ENCODE results near the gene ACTR2. TPM values are rescaled to one million over a fixed set of nuclear protein-coding genes. Genes with fewer than 3 reads are reported as not detected.

The ACTR2 gene
- total RNA-seq, 1 donor from 2014 or later = 285 TPM

- Mint-ChIP-seq H3K4me3 (no peak overlapping the region), H3K27me3 (ENCODE audit: insufficient read depth) (no peaks in the 10 kb centered on the region), H3K27ac (no peak overlapping the region), H3K4me1 (ENCODE audit: low read depth) (peaks cover 13% of the 10 kb centered on the region), H3K36me3 (ENCODE audit: low read depth) (peaks cover 22% of the 10 kb centered on the region), H3K9me3 (no peaks in the 10 kb centered on the region)
- intact Hi-C loops (cut with micrococcal nuclease) = no loop called here
- no peak for DNase-seq (ENCODE audit: low spot score)
These were observed 47.7 kb downstream of the ACTR2 start for GRCh38 chr2:65275141-65275915.

GRCh38 chr2:65276609-65277008, 49.0 kb downstream of the ACTR2 start:
- no peak overlapping the region for H3K27ac Mint-ChIP-seq
- H3K4me1 Mint-ChIP-seq (ENCODE audit: low read depth) = peaks cover 13% of the 10 kb centered on the region
- H3K9me3 Mint-ChIP-seq = no peaks in the 10 kb centered on the region
- no peak overlapping the region for H3K4me3 Mint-ChIP-seq
- H3K27me3 Mint-ChIP-seq (ENCODE audit: insufficient read depth) = no peaks in the 10 kb centered on the region
- DNase-seq (ENCODE audit: low spot score) = no peak
- peaks cover 19% of the 10 kb centered on the region for H3K36me3 Mint-ChIP-seq (ENCODE audit: low read depth)
- intact Hi-C loops (cut with micrococcal nuclease) = no loop called here

GRCh38 chr2:65277118-65277517, 49.5 kb downstream of the ACTR2 start:
- H3K27ac Mint-ChIP-seq = no peak overlapping the region
- intact Hi-C loops (cut with micrococcal nuclease) = no loop called here
- H3K4me3 Mint-ChIP-seq = no peak overlapping the region
- no peaks in the 10 kb centered on the region for H3K27me3 Mint-ChIP-seq (ENCODE audit: insufficient read depth)
- peaks cover 13% of the 10 kb centered on the region for H3K4me1 Mint-ChIP-seq (ENCODE audit: low read depth)
- H3K9me3 Mint-ChIP-seq = no peaks in the 10 kb centered on the region
- peaks cover 17% of the 10 kb centered on the region for H3K36me3 Mint-ChIP-seq (ENCODE audit: low read depth)
- DNase-seq (ENCODE audit: low spot score) = no peak

GRCh38 chr2:65277791-65278483, 50.3 kb downstream of the ACTR2 start:
- H3K4me3 Mint-ChIP-seq = no peak overlapping the region
- no peaks in the 10 kb centered on the region for H3K27me3 Mint-ChIP-seq (ENCODE audit: insufficient read depth)
- H3K36me3 Mint-ChIP-seq (ENCODE audit: low read depth) = peaks cover 10% of the 10 kb centered on the region
- H3K4me1 Mint-ChIP-seq (ENCODE audit: low read depth) = peaks cover 13% of the 10 kb centered on the region
- H3K27ac Mint-ChIP-seq = no peak overlapping the region
- intact Hi-C loops (cut with micrococcal nuclease) = no loop called here
- H3K9me3 Mint-ChIP-seq = no peaks in the 10 kb centered on the region
- no peak for DNase-seq (ENCODE audit: low spot score)

GRCh38 chr2:65278531-65278981, 50.9 kb downstream of the ACTR2 start:
- H3K4me3 Mint-ChIP-seq = no peak overlapping the region
- H3K27ac Mint-ChIP-seq = no peak overlapping the region
- no peaks in the 10 kb centered on the region for H3K27me3 Mint-ChIP-seq (ENCODE audit: insufficient read depth)
- peaks cover 13% of the 10 kb centered on the region for H3K4me1 Mint-ChIP-seq (ENCODE audit: low read depth)
- intact Hi-C loops (cut with micrococcal nuclease) = no loop called here
- no peaks in the 10 kb centered on the region for H3K9me3 Mint-ChIP-seq
- H3K36me3 Mint-ChIP-seq (ENCODE audit: low read depth) = peaks cover 10% of the 10 kb centered on the region
- DNase-seq (ENCODE audit: low spot score) = no peak

DNA sequence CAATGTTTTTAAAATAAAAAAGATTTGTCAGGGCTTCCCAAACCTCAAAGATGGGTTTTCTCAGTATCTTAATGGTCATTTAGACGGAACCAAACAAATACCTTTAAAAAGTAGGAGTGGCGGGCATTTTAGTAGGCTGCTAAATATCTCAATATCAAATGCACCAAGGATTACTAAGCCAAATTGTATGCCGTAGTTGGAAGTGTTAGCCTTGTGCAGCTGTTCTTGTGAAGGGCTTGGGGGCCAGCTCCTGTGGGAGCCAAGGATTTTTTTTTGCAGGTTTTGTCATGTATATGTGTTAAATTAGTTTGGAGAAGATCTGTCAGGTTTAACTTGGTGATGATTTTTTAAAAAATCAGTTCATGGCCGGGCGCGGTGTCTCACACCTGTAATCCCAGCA, 52.1 kb downstream of the ACTR2 start:
- Mint-ChIP-seq H3K27me3 (ENCODE audit: insufficient read depth) (peaks cover 3% of the 10 kb centered on the region), H3K9me3 (no peaks in the 10 kb centered on the region), H3K4me1 (ENCODE audit: low read depth) (peaks cover 13% of the 10 kb centered on the region), H3K4me3 (no peak overlapping the region), H3K36me3 (ENCODE audit: low read depth) (peaks cover 8% of the 10 kb centered on the region), H3K27ac (no peak overlapping the region)
- DNase-seq (ENCODE audit: low spot score) = no peak
- intact Hi-C loops (cut with micrococcal nuclease) = no loop called here

GRCh38 chr2:65281627-65282351, 54.2 kb downstream of the ACTR2 start:
- Mint-ChIP-seq H3K36me3 (ENCODE audit: low read depth) (no peaks in the 10 kb centered on the region), H3K4me3 (no peak overlapping the region), H3K9me3 (no peaks in the 10 kb centered on the region), H3K4me1 (ENCODE audit: low read depth) (peaks cover 13% of the 10 kb centered on the region), H3K27me3 (ENCODE audit: insufficient read depth) (peaks cover 8% of the 10 kb centered on the region), H3K27ac (no peak overlapping the region)
- no peak for DNase-seq (ENCODE audit: low spot score)
- intact Hi-C loops (cut with micrococcal nuclease) = no loop called here

GRCh38 chr2:65282477-65283053, 54.9 kb downstream of the ACTR2 start:
- Mint-ChIP-seq H3K4me3 (no peak overlapping the region), H3K4me1 (ENCODE audit: low read depth) (peaks cover 13% of the 10 kb centered on the region), H3K27me3 (ENCODE audit: insufficient read depth) (peaks cover 11% of the 10 kb centered on the region), H3K9me3 (no peaks in the 10 kb centered on the region), H3K27ac (no peak overlapping the region), H3K36me3 (ENCODE audit: low read depth) (no peaks in the 10 kb centered on the region)
- no peak for DNase-seq (ENCODE audit: low spot score)
- intact Hi-C loops (cut with micrococcal nuclease) = no loop called here

DNA sequence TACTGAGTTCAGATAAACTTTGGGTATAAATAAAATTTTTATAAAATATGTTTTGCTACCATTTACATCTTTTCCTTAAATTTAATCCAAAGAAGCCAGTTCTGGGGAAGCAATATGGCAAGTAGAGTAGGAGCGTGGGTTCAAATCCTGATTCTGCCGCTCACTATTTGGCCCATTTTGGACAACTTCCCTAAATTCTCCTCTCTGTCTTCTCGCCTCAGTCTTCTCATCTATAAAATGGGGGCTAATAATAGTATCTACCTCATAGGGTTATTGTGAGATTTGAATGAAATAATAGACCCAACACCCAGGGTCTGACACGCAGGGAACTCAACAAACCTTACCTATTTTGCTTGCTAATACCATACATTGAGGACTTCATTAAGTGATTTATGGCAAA, 59.7 kb downstream of the ACTR2 start:
- H3K36me3 Mint-ChIP-seq (ENCODE audit: low read depth) = no peaks in the 10 kb centered on the region
- intact Hi-C loops (cut with micrococcal nuclease) = no loop called here
- DNase-seq (ENCODE audit: low spot score) = no peak
- H3K27ac Mint-ChIP-seq = no peak overlapping the region
- H3K9me3 Mint-ChIP-seq = no peaks in the 10 kb centered on the region
- H3K4me3 Mint-ChIP-seq = no peak overlapping the region
- H3K4me1 Mint-ChIP-seq (ENCODE audit: low read depth) = no peaks in the 10 kb centered on the region
- H3K27me3 Mint-ChIP-seq (ENCODE audit: insufficient read depth) = peaks cover 21% of the 10 kb centered on the region

- H3K27ac Mint-ChIP-seq = no peak overlapping the region
- DNase-seq (ENCODE audit: low spot score) = no peak
- no peak overlapping the region for H3K4me3 Mint-ChIP-seq
- H3K36me3 Mint-ChIP-seq (ENCODE audit: low read depth) = no peaks in the 10 kb centered on the region
- no peaks in the 10 kb centered on the region for H3K9me3 Mint-ChIP-seq
- intact Hi-C loops (cut with micrococcal nuclease) = no loop called here
- H3K4me1 Mint-ChIP-seq (ENCODE audit: low read depth) = peaks cover 1% of the 10 kb centered on the region
- peaks cover 35% of the 10 kb centered on the region for H3K27me3 Mint-ChIP-seq (ENCODE audit: insufficient read depth)
These were observed 63.8 kb downstream of the ACTR2 start for GRCh38 chr2:65291216-65292105.

GRCh38 chr2:65292106-65292400, 64.4 kb downstream of the ACTR2 start:
- peaks cover 31% of the 10 kb centered on the region for H3K27me3 Mint-ChIP-seq (ENCODE audit: insufficient read depth)
- no peak overlapping the region for H3K4me3 Mint-ChIP-seq
- no peaks in the 10 kb centered on the region for H3K9me3 Mint-ChIP-seq
- DNase-seq (ENCODE audit: low spot score) = no peak
- H3K27ac Mint-ChIP-seq = no peak overlapping the region
- peaks cover 7% of the 10 kb centered on the region for H3K4me1 Mint-ChIP-seq (ENCODE audit: low read depth)
- H3K36me3 Mint-ChIP-seq (ENCODE audit: low read depth) = no peaks in the 10 kb centered on the region
- intact Hi-C loops (cut with micrococcal nuclease) = no loop called here

GRCh38 chr2:65292461-65293011, 64.9 kb downstream of the ACTR2 start:
- H3K4me3 Mint-ChIP-seq = no peak overlapping the region
- H3K36me3 Mint-ChIP-seq (ENCODE audit: low read depth) = no peaks in the 10 kb centered on the region
- peaks cover 8% of the 10 kb centered on the region for H3K4me1 Mint-ChIP-seq (ENCODE audit: low read depth)
- intact Hi-C loops (cut with micrococcal nuclease) = no loop called here
- peaks cover 31% of the 10 kb centered on the region for H3K27me3 Mint-ChIP-seq (ENCODE audit: insufficient read depth)
- no peak for DNase-seq (ENCODE audit: low spot score)
- H3K9me3 Mint-ChIP-seq = no peaks in the 10 kb centered on the region
- no peak overlapping the region for H3K27ac Mint-ChIP-seq

Measured in activated T-helper 1 cell treated with anti-CD3 and anti-CD28 coated beads, Interleukin-12 subunit alpha, Interleukin-12 subunit beta, Interleukin-2, Interleukin-4 antibody, amounts not matched to agents 30 ng/mL and 10 ng/mL and 1 ng/mL, durations not matched to agents 14 hours and 24 hours and 36 hours (primary cell).